Spleen (tissue), 11 donors: ENCODE results near the gene RAB40B. TPM values are rescaled to one million over a fixed set of nuclear protein-coding genes. Genes with fewer than 3 reads are reported as not detected.

Experiments used
- DNase-seq: peaks from one replicate; pipeline ENCODE4 v3.0.0-alpha.2; 2020
- H3K27ac ChIP-seq, 8 donors: fragments of 200-600 bp; sonication (generic) in 7 of 8; 1 replicate in 4 of 8; 2 replicates in 4 of 8; pipeline versions ENCODE4 v1.5.0 to v1.8.0; 2016 to 2021; ENCODE audit warnings: inconsistent platforms in 4 of 8, mild to moderate bottlenecking in 4 of 8, moderate library complexity in 1 of 8
- H3K27me3 ChIP-seq, 7 donors: fragments of 200-600 bp; sonication (generic) in 6 of 7; replicated peaks in 1 of 7; 1 replicate in 4 of 7; 2 replicates in 3 of 7; pipeline versions ENCODE4 v1.5.0 to v1.8.0; 2016 to 2021; ENCODE audit warnings: inconsistent platforms in 3 of 7, mild to moderate bottlenecking in 1 of 7
- H3K36me3 ChIP-seq, 6 donors: fragments of 200-600 bp; sonication (generic) in 5 of 6; 1 replicate in 4 of 6; 2 replicates in 2 of 6; pipeline versions ENCODE4 v1.5.0 to v1.8.0; 2016 to 2021; ENCODE audit warnings: inconsistent platforms in 2 of 6
- H3K4me1 ChIP-seq, 6 donors: fragments of 200-600 bp; sonication (generic) in 5 of 6; 1 replicate in 3 of 6; 2 replicates in 3 of 6; pipeline versions ENCODE4 v1.5.0 to v1.8.0; 2016 to 2021; ENCODE audit warnings: inconsistent platforms in 3 of 6
- H3K4me3 ChIP-seq, 8 donors: fragments of 200-600 bp; sonication (generic) in 7 of 8; 1 replicate in 4 of 8; 2 replicates in 4 of 8; pipeline versions ENCODE4 v1.5.0 to v1.8.0; 2016 to 2021; ENCODE audit warnings: inconsistent platforms in 4 of 8, mild to moderate bottlenecking in 4 of 8, moderate library complexity in 2 of 8
- H3K9me3 ChIP-seq, 8 donors: fragments of 200-600 bp; sonication (generic) in 7 of 8; 1 replicate in 4 of 8; 2 replicates in 4 of 8; pipeline versions ENCODE4 v1.5.0 to v1.8.0; 2016 to 2021; ENCODE audit warnings: inconsistent platforms in 4 of 8
- POLR2A ChIP-seq, 3 donors: fragments of 450-650 bp; IDR thresholded peaks; one replicate each; pipeline ENCODE4 v1.5.1; 2017; ENCODE audit warnings: antibody characterized with exemption in 3 of 3, mild to moderate bottlenecking in 1 of 3
- POLR2AphosphoS5 ChIP-seq, 3 donors: sonication (generic); formaldehyde crosslinking; IDR thresholded peaks; one replicate each; pipeline ENCODE4 v1.5.1; 2017; ENCODE audit warnings: antibody characterized with exemption in 3 of 3
- WGBS, 5 donors: extraction: QIAGEN DNeasy Blood & Tissue Kit in 3 of 5; methylation state at CpG; one replicate each; pipeline versions ENCODE4 v1.1.5 to v1.1.7; 2013 to 2018; 5-methylcytosine and 5-hydroxymethylcytosine counted together
- intact Hi-C: fragments of 100-400 bp; cut with DNase I; formaldehyde crosslinking; loops from one replicate; pipeline ENCODE4 v1.15.0; 2023; ENCODE audit warnings: low total_unique reads
- polyA plus RNA-seq, 3 donors: library from polyadenylated mRNA; stranded (reverse); fragments of 200-250 nt; gene quantifications; one replicate each; pipeline ENCODE4 v1.2.1, GENCODE V29; 2013
- total RNA-seq, 7 donors: library from RNA; depleted of rRNA in 3 of 7; stranded (reverse); fragments of >200 nt in 3 of 7; fragmentation: NEBNext Ultra II Directional in 4 of 7; extraction: Animal tissue kit (Norgen Biotek cat#: 25700) in 4 of 7; gene quantifications; one replicate each; pipeline versions ENCODE4 v1.1.0 to v1.2.1, GENCODE V29; 2016 to 2021
- TF ChIP-seq, protein P1 (sequence below), 11 experiments: fragments of 200-600 bp in 7 of 11; fragments of 450-650 bp in 4 of 11; sonication (generic) in 4 of 11; IDR thresholded peaks in 8 of 11; conservative IDR thresholded peaks in 3 of 11; 1 replicate in 7 of 11; 2 replicates in 4 of 11; pipeline versions ENCODE4 v1.4.0 to v1.8.0; 2016 to 2021; ENCODE audit warnings: antibody characterized with exemption in 11 of 11, inconsistent platforms in 4 of 11, mild to moderate bottlenecking in 1 of 11
- donor health status: healthy with polysubstance abuse.
- donor health status: DM: no; HTN: no; CAD: no; lungs with moderate emphysema.
- donor health status: DM: no; HTN: no; CAD: no.
- donor health status: Bipolar disorder and iron deficiency.
- donor health status: healthy.
- donor health status: DM: no; HTN: no; CAD: no.
- donor health status: DM: yes; HTN: yes; CAD: no.

The RAB40B gene
- total and polyA plus RNA-seq, 10 donors: 4.1 to 13.6 (median 6.9) TPM

DNA sequence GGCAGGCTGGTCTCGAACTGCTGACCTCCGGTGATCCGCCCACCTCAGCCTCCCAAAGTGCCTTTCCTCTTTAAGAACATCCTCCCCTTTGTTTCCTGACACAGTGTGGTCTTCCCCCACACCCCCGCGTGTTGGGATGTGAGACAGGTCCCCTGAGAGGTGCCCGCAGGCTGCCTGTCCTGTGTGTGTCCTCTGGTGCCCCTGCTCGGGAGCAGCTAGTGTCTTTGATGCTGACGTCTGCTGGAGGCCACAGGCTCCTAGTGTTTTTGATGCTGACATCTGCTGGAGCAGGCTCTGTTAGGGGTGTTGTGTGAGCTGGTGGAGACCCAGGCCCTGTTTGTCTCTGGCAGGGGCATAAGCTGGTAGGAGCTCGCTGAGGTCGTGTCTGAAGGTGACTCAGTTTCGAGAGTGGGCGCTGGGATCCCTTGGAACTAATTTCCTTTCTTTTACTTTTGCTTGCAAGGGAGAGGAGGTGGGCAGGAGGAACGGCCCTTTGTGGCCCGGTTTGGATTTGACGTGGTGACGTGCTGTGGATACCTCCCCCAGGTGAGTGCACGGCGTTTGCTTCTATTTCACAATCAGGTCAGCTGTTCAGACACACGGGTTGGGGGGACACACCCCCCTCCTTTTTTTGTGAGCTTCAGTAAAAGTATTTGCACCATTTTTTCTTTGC is 24.0 kb upstream of the RAB40B start:
- DNase-seq: peak; percentile 65
- Histone ChIP-seq H3K27ac (no peak overlapping the region), H3K36me3 (peaks cover 0 to 93% (median 51%) of the 10 kb centered on the region in 6 donors), H3K27me3 (no peaks in the 10 kb centered on the region), H3K4me1 (peaks cover 8 to 16% (median 12%) of the 10 kb centered on the region in 6 donors), H3K9me3 (no peaks in the 10 kb centered on the region), H3K4me3 (no peak overlapping the region)
- WGBS, 5 donors: 85 to 90% (median 87%) methylated on average over 19 of the region's 19 CpGs
- intact Hi-C loops: no loop called here
- no peak for TF ChIP-seq POLR2A (IDR thresholded peaks at IDR 0.05)
- TF ChIP-seq, protein P1, sequence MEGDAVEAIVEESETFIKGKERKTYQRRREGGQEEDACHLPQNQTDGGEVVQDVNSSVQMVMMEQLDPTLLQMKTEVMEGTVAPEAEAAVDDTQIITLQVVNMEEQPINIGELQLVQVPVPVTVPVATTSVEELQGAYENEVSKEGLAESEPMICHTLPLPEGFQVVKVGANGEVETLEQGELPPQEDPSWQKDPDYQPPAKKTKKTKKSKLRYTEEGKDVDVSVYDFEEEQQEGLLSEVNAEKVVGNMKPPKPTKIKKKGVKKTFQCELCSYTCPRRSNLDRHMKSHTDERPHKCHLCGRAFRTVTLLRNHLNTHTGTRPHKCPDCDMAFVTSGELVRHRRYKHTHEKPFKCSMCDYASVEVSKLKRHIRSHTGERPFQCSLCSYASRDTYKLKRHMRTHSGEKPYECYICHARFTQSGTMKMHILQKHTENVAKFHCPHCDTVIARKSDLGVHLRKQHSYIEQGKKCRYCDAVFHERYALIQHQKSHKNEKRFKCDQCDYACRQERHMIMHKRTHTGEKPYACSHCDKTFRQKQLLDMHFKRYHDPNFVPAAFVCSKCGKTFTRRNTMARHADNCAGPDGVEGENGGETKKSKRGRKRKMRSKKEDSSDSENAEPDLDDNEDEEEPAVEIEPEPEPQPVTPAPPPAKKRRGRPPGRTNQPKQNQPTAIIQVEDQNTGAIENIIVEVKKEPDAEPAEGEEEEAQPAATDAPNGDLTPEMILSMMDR (IDR thresholded peaks at IDR 0.05 in 8 of 11, conservative IDR thresholded peaks at IDR 0.05 in 3 of 11): no peak
- TF ChIP-seq POLR2AphosphoS5 (IDR thresholded peaks at IDR 0.05): no peak

DNA sequence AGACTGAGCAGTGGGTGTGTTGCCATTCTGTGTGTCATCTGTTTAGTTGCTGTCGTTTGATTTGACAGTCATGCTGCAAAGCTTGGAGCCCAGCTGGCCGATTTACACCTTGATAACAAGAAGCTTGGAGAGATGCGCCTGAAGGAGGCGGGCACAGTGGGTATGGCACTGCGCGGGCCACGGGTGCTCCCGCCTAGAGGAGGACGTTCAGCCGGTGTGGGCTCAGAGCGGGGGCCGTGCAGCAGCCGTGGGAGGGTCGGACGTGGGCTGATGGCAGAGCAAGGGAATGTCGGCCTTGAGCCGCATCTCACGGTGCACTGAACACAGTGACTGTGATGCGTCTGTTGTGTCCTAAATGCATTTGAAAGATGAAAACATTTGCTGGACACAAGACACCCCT is 21.7 kb upstream of the RAB40B start:
- WGBS, 5 donors: 93 to 95% (median 94%) methylated on average over 19 of the region's 19 CpGs
- intact Hi-C loops: no loop called here
- TF ChIP-seq POLR2AphosphoS5 (IDR thresholded peaks at IDR 0.05) (peak in 1 of 3 donors; percentile 10), POLR2A (IDR thresholded peaks at IDR 0.05) (no peak)
- TF ChIP-seq, protein P1 (IDR thresholded peaks at IDR 0.05 in 8 of 11, conservative IDR thresholded peaks at IDR 0.05 in 3 of 11): no peak
- H3K27ac ChIP-seq: no peak overlapping the region
- peak; percentile 64 for DNase-seq
- no peaks in the 10 kb centered on the region for H3K9me3 ChIP-seq
- peaks cover 0 to 70% (median 37%) of the 10 kb centered on the region in 6 donors for H3K36me3 ChIP-seq
- no peak overlapping the region for H3K4me3 ChIP-seq
- no peaks in the 10 kb centered on the region for H3K27me3 ChIP-seq
- H3K4me1 ChIP-seq: peaks cover 17 to 32% (median 27%) of the 10 kb centered on the region in 6 donors

DNA sequence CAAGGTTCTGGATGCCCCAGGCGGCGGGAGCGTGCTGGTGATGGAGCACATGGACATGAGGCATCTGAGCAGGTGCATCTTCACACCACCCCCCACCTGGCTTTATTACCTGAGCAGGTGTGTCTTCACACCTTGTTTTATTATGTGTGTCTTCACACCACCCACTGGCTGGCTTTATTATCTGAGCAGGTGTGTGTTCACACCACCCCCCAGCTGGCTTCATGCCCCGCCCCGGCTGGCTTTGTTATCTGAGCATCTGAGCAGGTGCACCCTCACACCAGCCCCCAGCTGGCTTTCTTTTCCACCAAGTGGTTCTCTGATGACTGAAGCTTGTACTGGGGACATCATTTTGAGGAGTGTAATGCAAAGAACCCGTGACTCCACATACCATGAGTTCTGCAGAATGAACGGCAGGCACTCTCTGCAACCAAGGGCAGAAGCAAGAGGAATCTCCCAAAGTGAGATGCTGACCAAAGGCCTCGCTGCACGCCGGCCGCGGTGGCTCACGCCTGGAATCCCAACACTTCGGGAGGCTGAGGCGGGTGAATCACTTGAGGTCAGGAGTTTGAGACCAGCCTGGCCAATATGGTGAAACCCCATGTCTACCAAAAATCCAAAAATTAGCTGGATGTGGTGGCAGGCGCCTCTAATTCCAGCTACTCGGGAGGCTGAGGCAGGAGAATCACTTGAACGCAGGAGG is 20.6 kb upstream of the RAB40B start:
- H3K36me3 ChIP-seq: peaks cover 0 to 59% (median 35%) of the 10 kb centered on the region in 6 donors
- no peaks in the 10 kb centered on the region for H3K27me3 ChIP-seq
- H3K4me1 ChIP-seq: peaks cover 17 to 37% (median 28%) of the 10 kb centered on the region in 6 donors
- 95 to 98% (median 97%) methylated on average over 18 of the region's 18 CpGs for WGBS, 5 donors
- DNase-seq: no peak
- no peak overlapping the region for H3K27ac ChIP-seq
- intact Hi-C loops: no loop called here
- H3K9me3 ChIP-seq: no peaks in the 10 kb centered on the region
- no peak overlapping the region for H3K4me3 ChIP-seq
- TF ChIP-seq, protein P1 (IDR thresholded peaks at IDR 0.05 in 8 of 11, conservative IDR thresholded peaks at IDR 0.05 in 3 of 11): no peak
- TF ChIP-seq POLR2A (IDR thresholded peaks at IDR 0.05): no peak
- no peak for TF ChIP-seq POLR2AphosphoS5 (IDR thresholded peaks at IDR 0.05)
